Anterior cingulate cortex (tissue), 58 donors: ENCODE results near the gene GDF9.
"Not testable (repeated sequence)": the region's sequence is repeated elsewhere in the genome, so short reads cannot be mapped to it uniquely, and the experiment has no call there.

Experiments used
- DNase-seq, 58 donors: peaks; one replicate each; lab custom pipeline; 2025; lab: John Stamatoyannopoulos, UW

GDF9 gene

DNA sequence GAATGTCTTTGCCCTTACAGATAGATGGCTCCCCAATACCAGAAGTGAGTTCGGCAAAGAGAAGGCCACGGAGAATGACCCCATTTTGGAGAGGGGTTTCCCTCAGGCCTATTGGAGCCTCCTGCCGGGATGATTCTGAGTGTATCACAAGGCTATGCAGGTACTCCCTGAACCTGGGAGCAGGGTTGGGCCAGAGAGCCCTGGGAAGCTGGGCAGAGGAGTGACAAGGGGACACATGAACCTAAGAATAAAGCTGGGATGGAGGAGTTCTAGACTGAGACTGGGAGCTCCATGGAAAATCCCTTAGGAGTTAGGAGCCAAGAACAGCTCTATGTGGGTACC is 7.6 kb upstream of the GDF9 start:
- DNase-seq = no peak

DNA sequence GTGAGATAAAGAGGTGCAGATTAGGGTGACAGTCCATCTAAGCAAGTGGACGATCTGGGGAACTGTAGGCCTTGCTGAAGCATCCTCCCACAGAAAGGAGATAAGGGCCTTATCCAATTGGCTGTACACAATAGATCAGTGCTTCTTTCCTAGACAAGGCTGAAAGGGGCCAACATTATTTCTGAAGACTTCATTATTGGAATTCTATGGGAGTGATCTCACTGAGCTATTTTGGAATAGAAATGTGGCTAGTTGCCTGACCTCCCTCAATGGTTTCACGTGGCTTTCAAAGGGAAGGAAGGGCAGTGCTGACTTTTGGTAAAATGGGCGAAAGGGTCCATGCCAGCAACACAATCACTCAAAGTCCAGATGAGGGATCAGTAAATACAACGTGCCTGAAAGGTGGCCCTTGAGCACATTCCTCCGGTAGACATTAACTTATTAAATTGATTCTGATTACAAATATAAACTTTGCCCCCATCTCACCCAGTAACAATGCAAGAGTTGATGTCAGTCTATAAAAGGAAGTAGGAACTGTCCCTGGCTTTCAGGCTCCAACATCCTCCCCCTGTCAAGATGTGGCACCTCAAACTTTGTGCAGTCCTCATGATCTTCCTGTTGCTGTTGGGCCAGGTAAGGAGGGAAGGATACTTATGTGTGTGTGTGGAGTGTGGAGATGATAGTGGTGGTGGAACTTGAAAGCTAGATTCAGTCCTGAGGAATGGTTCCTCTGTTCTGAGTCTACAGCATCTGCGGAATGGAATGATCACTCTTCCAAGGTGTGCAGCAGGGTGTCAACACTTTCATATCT is 7.1 kb upstream of the GDF9 start, which contains the start of gene LEAP2:
Gene LEAP2 (plus strand): TSS at position 550 of the 811 bp plus-strand sequence. CDS start 27 bp downstream, at position 577.
- DNase-seq = no peak

DNA sequence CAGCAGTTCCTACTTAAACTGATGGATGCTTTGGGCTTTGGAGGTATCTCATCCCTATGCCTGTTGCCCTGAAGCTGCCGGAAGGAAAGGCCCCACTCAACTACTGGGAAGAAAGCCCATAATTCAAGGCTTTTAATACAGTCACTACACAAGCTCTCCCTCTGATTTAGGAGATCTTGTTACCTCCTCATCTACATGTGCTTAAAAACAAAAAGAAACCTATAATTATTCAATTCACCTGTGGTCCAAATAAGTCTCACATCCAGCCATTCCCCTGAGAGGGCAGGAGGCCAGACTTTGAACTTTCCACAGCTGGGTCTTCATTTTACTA is 6.5 kb upstream of the GDF9 start:
- DNase-seq = no peak

DNA sequence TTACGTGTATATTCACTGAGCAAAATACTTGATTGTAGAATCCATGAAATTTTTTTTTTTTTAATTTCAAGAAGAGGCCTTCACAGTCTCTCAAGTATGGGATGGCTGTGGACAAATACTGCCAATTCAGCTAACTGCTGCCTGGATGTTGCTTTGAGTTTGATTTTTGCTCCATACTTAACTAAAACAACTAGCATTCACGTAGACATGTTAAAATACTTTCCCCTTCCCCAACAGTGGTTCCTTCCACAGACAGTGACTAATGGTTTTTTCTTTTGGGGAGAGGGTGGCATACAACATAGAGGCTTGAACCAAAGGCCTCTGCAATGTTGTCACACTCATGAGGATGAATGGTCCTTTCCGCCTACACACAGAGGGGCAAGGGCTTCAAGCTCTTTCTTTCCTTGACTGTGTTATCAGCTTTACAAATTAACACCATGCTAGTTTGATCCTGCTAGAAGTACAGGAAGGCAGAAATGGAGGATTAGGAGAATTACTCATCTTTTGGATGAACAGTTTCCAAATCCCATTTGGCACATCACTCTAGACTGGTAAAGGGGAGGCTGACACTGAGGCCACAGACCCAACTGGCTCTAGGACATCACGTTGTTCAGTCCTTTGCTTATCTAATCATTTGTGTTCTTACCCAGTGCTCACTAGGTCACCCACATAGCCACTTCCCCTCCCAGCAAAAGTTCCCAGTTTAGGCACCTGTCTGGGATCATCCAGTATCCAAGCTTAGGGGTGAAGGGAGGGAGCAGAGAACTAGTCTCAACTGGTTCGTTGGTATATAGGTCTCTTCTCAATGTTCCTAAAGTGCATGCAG is 5.4 kb upstream of the GDF9 start:
- no peak for DNase-seq

DNA sequence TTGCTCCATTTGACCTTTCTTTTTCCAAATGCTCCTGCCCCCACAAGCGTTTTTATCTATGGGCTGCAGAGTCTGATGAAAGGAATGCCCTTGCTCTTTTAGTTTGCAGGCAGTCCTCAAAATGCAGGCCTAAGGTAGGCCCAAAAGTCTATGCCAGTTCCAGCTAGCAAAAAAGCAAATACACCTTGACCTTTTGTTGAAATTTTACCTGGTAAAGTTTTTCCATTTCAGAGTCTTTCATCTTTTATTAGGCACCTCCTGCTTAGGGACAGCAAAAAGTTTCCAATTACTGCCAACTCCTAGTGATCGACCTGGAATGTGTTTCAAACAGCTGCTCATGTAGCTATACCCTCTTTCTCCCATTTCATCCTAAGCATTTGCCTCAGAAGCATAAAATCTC is 4.5 kb upstream of the GDF9 start:
- no peak for DNase-seq

DNA sequence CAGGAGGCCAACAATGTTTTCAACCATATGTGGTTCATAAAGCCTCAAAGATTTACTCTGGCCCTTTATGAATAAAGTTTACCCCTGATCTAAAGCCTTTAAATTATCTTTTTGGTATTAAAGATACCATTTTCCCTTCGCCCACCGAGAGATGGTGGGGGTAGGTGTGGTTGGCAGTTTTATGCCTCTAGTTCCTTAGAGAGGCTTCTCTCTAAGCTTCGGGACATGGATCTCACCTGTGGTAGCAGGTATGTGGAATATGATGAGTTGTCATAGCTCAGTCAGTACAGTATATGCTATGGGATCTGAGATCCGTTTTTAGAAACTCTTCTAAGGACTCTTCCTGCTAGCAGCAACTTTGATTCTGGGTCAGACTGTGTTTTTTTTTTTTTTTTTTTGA is 2.5 kb upstream of the GDF9 start:
- DNase-seq = no peak

DNA sequence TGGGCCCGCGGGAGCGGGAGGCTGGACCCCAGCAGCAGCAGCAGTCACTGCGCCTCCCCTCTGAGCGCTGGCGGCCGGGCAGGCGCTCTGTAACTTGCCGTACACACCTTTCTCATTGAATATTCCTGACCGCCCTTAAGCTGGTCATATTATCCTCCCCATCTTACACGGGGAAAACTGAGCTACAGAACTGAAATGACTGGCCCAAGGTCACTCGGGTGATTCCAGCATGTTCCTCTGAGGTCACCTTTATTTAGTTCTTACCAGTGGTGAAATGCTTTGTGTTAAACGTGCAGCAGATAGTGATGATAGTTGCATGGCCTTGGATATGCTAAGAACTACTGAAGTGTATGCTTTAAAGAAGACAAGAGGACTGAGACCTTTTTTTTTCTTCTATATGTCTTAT is 780 bp upstream of the GDF9 start:
- DNase-seq = no peak

DNA sequence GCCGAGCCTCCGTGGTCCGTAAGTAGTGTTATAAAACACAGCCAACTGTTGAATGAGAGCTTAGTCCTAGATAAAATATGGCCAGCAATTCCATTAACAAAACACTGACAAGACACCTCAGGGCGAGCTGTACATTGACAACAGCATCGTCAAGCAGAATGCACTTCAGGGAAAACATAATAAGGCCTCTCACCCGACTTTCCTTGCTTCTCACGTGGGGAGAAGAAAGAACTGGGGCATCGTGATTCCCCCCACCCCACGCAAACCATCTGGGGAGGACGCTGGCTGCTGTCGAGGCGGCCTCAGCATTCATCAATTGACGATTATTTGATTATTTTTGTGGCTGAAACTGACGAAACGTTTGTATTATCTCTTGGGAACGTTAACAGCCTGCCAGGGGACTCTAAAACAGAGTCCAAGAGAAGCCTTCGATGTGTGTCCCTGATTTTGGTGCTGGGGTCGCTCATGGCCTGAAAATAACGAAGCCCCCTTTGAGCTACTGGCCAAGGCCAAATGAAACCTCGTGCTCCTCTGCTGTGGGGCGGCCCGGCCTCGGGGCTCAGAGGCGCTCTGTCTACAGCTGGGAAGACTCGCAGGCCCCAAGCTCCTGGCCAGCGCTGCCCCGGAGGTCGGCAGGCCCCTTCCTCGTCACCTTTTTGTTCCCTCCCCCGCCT is 464 bp downstream of the GDF9 start:
- peak in 4 of 58 donors; percentile 7 to 50 (median 28) for DNase-seq

DNA sequence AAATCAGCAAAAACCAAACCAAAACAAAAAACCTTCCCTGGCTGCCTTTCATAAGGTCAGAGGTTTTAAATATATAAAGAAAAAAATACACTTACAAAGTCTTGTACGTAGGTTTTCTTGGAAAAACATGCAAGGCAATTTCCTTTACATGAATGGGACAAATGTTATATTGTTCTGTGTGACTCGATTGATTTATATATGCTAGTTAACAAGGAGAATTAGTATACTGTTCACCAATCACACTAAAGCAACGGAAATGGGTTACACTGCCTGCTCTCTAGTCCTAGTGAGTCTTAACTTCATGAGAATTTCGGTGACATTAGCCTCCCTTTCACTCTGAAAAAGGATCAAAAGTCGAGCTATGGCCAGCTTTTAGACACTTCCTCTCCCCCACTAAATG is 5.5 kb downstream of the GDF9 start:
- DNase-seq = no peak

DNA sequence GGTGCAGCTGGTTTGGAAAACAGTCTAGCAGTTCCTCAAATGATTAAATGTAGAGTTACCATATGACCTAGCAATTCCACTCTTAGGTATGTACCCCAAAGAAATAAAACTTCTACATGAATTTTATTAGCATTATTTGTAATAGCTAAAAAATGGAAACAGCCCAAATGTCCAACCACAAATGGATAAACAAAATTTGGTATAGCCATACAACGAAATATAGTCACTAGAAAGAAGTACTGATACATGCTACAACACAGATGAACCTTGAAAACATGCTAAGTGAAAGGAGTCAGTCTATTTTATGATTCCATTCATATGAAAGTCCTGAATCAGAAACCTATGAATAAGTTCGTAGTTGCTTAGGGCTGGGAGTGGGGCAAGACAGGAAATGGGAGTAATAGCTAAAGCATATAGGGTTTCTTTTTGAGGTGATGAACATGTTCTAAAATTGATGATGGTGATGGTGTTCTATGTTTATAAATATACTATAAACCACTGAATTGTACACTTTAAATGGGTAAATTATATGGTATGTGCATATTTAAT is 6.3 kb downstream of the GDF9 start:
- DNase-seq = no peak

DNA sequence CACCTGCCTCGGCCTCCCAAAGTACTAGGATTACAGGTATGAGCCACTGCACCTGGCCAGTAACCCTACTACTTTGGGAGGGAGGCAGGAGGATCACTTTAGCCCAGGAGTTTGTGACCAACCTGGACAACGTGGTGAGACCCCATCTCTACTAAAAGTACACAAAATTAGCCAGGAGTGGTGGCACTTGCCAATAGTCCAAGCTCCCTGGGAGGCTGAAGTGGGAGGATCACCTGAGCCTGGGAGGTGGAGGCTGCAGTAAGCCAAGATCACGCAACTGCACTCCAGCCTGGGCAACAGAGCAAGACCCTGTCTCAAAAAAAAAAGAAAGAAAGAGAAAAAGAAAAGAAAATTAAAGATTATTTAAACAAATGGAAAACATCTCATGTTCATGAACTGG is 10.3 kb downstream of the GDF9 start:
- no peak for DNase-seq

DNA sequence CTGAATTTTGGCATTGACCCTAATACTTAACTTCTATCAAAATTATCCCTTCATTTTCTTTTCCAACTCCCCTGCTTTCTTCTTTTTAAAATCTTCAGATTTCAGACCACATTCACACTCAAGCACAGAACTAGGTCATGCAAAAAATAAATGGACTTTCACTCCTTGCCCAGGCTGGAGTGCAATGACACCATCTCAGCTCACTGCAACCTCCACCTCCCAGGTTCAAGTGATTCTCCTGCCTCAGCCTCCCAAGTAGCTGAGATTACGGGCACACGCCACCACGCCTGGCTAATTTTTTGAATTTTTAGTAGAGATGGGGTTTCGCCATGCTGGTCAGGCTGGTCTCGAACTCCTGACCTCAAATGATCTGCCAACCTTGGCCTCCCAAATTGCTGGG is 11.3 kb downstream of the GDF9 start:
- DNase-seq = not testable (repeated sequence)

DNA sequence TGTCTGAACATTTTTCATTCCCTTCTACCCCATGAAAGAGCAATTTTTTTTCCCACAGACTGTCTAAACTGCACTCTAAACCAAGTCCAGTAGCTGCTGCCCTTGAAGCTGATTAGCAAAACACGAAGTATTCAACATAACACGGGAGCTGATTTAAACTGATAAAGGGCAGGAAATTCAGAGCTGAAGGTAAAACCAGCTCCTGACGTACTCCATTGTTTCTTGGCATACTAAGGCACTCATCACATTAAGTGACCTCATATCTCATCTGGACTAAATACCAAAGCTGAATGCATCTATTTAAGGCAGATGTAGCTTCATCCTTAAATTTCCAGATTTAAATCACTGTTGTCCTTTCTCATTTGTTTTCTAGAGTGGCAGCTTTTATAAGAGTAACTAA is 12.0 kb downstream of the GDF9 start:
- DNase-seq = no peak

DNA sequence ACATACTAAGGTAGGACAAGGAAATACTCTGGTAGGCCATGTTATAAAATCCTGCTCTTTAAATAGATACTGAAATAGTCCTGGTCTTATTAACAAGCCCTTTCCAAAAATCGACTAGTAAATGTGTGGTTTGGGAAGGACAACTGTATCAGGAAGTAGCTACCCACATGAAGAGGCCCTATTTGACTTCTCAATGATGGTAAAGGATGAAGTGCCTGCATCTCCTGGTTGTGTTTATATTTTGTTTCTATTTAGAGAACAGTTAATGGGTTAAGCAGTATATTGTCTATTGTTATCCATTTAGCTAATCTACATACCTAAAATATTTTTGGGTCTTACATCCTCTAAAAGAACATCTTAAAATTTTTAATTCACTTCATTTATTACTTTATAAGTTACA is 12.5 kb downstream of the GDF9 start:
- no peak for DNase-seq

DNA sequence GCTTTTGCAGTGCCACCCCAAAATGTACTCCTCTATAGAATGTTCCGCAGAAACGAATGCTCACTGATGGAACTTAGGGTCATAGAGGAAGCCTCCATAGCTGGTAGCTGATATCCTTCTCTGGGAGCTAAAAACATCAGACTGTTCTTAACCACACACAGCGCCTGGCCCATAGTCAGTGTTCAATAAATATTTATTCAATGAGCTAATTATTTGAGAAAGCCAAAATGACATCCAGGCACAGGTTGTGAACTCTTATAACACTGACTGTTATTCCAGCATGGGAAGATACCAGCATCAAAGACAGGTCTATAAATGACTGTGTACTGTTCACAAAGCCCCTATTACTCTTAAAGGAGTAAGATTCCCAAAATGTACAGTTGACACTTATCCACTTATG is 12.9 kb downstream of the GDF9 start:
- DNase-seq = no peak

DNA sequence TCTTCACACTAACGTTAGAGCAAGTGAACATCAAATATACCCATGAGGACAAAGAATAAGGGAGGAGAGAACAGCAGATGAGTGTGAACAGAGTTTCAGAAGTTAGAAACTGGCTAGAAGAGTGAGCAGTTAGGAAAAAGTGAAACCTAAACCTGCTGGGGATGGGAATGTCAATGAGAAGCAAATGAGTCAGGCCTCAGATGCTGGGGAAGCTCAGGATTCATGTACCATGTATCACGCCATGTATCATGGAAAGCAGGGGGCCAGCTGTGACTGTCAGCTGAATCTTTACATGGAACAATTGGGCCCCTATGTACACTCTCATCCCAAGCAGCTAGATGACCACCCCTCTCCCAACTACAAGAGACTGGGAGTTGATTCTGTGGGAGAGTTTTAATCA is 16.2 kb downstream of the GDF9 start:
- DNase-seq = no peak

DNA sequence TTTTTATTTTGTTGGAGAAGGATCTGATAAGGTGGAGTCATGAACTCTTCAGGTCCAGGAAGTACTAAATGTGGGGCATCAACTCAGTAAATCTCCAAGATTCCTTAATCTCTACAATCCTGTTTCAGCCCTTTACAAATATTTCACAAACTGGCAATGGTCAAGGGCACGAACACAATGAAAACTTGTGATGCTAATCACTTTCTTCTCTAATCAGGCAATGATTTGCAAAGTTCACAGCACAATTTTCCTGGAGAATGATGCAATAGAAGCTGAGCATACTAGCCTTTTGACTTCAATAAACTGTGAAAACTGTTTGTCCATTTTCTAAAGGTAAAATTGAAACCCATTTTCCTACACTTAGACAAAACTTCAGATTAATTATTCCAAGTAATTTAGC is 16.9 kb downstream of the GDF9 start:
- DNase-seq = no peak

DNA sequence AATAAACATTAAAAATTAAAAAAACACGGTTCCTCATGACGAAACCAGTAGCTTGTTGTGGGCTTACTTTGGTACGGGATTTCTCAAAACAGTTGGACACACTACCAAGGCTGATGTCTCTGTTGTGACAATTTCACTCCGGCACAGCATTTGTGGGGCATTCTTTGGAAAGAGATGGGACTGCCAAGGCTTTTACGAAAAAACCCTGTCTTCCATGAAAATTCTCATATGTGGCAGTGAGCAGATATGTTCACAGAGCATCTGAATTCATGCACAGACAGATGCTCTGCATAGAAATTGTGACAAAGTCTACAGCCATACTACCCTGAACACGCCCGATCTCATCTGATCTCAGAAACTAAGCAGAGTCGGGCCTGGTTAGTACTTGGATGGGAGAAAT is 18.0 kb downstream of the GDF9 start:
- no peak for DNase-seq

DNA sequence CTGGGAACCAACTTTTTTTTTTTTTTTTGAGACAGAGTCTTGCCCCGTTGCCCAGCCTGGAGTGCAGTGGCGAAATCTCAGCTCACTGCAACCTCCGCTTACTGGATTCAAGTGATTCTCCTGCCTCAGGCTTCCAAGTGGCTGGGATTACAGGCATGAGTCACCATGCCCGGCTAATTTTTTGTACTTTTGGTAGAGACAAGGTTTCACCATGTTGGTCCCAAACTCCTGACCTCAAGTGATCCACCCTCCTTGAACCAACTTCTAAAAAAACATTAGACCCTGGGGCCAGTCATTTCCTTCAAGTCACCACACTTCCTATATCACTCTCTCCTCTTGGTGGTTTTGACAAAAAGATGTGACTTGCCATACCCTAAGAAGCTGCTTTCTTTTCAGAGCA is 25.0 kb downstream of the GDF9 start:
- DNase-seq = peak in 1 of 58 donors; percentile 27

DNA sequence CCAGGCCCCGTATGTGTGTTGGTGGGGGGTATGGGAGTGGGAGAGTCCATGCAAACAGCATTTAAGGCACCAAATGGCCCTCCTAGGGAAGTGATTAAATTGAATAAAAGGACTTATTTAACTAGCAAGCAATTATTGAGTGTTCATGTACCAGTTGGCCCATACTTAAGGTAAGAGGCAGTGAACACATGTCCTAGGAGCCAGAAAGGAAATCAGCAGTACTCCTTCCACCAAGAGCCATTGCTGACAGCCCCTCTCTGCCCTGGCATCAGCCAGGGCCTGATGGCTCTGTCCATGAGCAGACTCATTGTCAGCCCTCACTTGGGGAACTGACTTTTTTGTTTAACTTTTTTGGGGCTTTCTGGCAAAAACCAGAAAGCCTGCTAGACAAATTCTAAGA is 25.4 kb downstream of the GDF9 start:
- DNase-seq = no peak

DNA sequence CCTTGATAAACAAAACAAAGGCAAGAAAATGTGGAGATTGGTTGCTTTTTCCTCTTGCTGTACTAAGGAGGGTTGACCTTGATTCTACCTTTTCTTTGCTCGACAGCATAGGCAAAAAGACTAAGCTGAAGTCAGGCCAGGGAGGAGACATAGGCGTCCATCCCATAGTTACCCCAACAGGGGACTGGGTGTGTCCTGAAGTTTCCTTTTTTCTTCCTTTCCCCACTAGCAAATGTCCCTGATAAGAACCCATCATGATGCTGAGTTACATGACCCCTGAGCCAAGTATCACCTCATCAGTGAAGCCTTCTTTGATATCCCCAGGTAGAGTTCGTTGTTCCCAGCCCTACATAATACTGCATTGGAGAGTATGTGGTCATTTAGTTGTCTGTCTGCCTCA is 26.0 kb downstream of the GDF9 start:
- DNase-seq = no peak
